HepG2 (cell line): ENCODE data around the gene FLYWCH1. TPM values are rescaled to one million over a fixed set of nuclear protein-coding genes. Genes with fewer than 3 reads are reported as not detected.

Experiments used
- CENPX ChIP-seq: sonication (generic); formaldehyde crosslinking; IDR thresholded peaks from 2 replicates; pipeline ENCODE4 v1.9.0; 2021; ENCODE audit warnings: mild to moderate bottlenecking, missing genetic modification reagents, moderate library complexity
- ESRRA ChIP-seq: sonication (generic); formaldehyde crosslinking; IDR thresholded peaks from 2 replicates; pipeline ENCODE4 v1.5.1; 2020; ENCODE audit warnings: mild to moderate bottlenecking, low read depth, missing genetic modification reagents
- HIVEP1 ChIP-seq: sonication (generic); formaldehyde crosslinking; IDR thresholded peaks from 2 replicates; pipeline ENCODE4 v1.4.0; 2020; ENCODE audit warnings: mild to moderate bottlenecking, missing genetic modification reagents
- HMG20B ChIP-seq: conservative IDR thresholded peaks from 2 replicates; pipeline ENCODE4 v1.6.1; 2016; ENCODE audit warnings: missing genetic modification reagents, missing compliant biosample characterization
- HNRNPL ChIP-seq: fragments of 200-400 bp; formaldehyde crosslinking; IDR thresholded peaks from 2 replicates; pipeline ENCODE4 v1.6.1; 2017; ENCODE audit warnings: mild to moderate bottlenecking, low read depth, low read length
- NCOA5 ChIP-seq: sonication (generic); formaldehyde crosslinking; IDR thresholded peaks from 2 replicates; pipeline ENCODE4 v1.4.0; 2020; ENCODE audit warnings: missing genetic modification reagents
- POLR2G ChIP-seq: fragments of 200-400 bp; formaldehyde crosslinking; IDR thresholded peaks from 2 replicates; pipeline ENCODE4 v1.6.1; 2018; ENCODE audit warnings: mild to moderate bottlenecking, low read depth, low read length, moderate library complexity
- TOE1 ChIP-seq: sonication (generic); formaldehyde crosslinking; IDR thresholded peaks from 2 replicates; pipeline ENCODE4 v1.4.0; 2020; ENCODE audit warnings: mild to moderate bottlenecking, missing genetic modification reagents
- ZBTB7B ChIP-seq: sonication (generic); formaldehyde crosslinking; IDR thresholded peaks from 2 replicates; pipeline ENCODE4 v1.4.0; 2020; ENCODE audit warnings: missing genetic modification reagents
- ZKSCAN8 ChIP-seq: IDR thresholded peaks from 2 replicates; pipeline ENCODE4 v1.6.1; 2016; ENCODE audit warnings: borderline replicate concordance, missing genetic modification reagents, missing compliant biosample characterization
- ZNF329 ChIP-seq: sonication (generic); formaldehyde crosslinking; IDR thresholded peaks from 2 replicates; pipeline ENCODE4 v1.9.0; 2021; ENCODE audit warnings: low read depth, mild to moderate bottlenecking, missing genetic modification reagents
- ZNF44 ChIP-seq: sonication (generic); formaldehyde crosslinking; IDR thresholded peaks from 2 replicates; pipeline ENCODE4 v1.5.1; 2020; ENCODE audit warnings: mild to moderate bottlenecking, missing genetic modification reagents
- ZNF496 ChIP-seq: sonication (generic); formaldehyde crosslinking; IDR thresholded peaks from 2 replicates; pipeline ENCODE4 v1.8.1; 2023; ENCODE audit warnings: mild to moderate bottlenecking, moderate library complexity, missing genetic modification reagents; ENCODE audit not compliant: insufficient replicate concordance
- ZNF563 ChIP-seq: sonication (generic); formaldehyde crosslinking; IDR thresholded peaks from 2 replicates; pipeline ENCODE4 v1.8.0; 2022; ENCODE audit warnings: mild to moderate bottlenecking, moderate library complexity, missing genetic modification reagents
- polyA plus RNA-seq, 8 experiments: library from polyadenylated mRNA; depleted of rRNA in 3 of 8; stranded (reverse) in 7 of 8; unstranded in 1 of 8; fragments of >200 nt; fragmentation: Illumina TruSeq in 4 of 8; extraction: Trizol in 4 of 8; gene quantifications; 2 replicates each; pipeline versions ENCODE4 v1.2.1 to v1.2.3, GENCODE V29; 2011 to 2016; ENCODE audit warnings: low read depth in 4 of 8, missing spikeins in 1 of 8, mixed read lengths in 1 of 8; ENCODE audit not compliant: insufficient read depth in 1 of 8
- total RNA-seq, 5 experiments: library from RNA; depleted of rRNA; stranded (reverse); fragments of >200 nt; fragmentation: Illumina TruSeq; extraction: Trizol; gene quantifications; 2 replicates each; pipeline ENCODE4 v1.2.3, GENCODE V29; 2016; ENCODE audit warnings: low read depth in 1 of 5
- TF ChIP-seq, protein P1 (sequence below): sonication (generic); formaldehyde crosslinking; IDR thresholded peaks from 2 replicates; pipeline ENCODE4 v1.5.0; 2020; ENCODE audit warnings: missing genetic modification reagents, mild to moderate bottlenecking, borderline replicate concordance
- TF ChIP-seq, protein P2 (sequence below): sonication (generic); formaldehyde crosslinking; conservative IDR thresholded peaks from 2 replicates; pipeline ENCODE4 v1.8.1; 2023; ENCODE audit warnings: missing genetic modification reagents
- TF ChIP-seq, protein P3 (sequence below): sonication (generic); formaldehyde crosslinking; IDR thresholded peaks from 2 replicates; pipeline ENCODE4 v1.4.0; 2020; ENCODE audit warnings: mild to moderate bottlenecking, missing genetic modification reagents, borderline replicate concordance
- TF ChIP-seq, protein P4 (sequence below), 2 experiments: sonication (generic) in 1 of 2; formaldehyde crosslinking in 1 of 2; IDR thresholded peaks; 2 replicates each; pipeline versions ENCODE4 v1.4.0 to v1.6.1; 2016 to 2020; ENCODE audit warnings: borderline replicate concordance in 1 of 2, low read depth in 1 of 2, mild to moderate bottlenecking in 1 of 2, missing genetic modification reagents in 1 of 2
- TF ChIP-seq, protein P5 (sequence below): sonication (generic); formaldehyde crosslinking; IDR thresholded peaks from 2 replicates; pipeline ENCODE4 v1.4.0; 2020; ENCODE audit warnings: missing genetic modification reagents

Gene FLYWCH1
- total and polyA plus RNA-seq, 2 of the 13 experiments (the other 11 are each of a cell fraction or from before 2014, with no cell fraction given), result 7.3 to 12.4 TPM

DNA sequence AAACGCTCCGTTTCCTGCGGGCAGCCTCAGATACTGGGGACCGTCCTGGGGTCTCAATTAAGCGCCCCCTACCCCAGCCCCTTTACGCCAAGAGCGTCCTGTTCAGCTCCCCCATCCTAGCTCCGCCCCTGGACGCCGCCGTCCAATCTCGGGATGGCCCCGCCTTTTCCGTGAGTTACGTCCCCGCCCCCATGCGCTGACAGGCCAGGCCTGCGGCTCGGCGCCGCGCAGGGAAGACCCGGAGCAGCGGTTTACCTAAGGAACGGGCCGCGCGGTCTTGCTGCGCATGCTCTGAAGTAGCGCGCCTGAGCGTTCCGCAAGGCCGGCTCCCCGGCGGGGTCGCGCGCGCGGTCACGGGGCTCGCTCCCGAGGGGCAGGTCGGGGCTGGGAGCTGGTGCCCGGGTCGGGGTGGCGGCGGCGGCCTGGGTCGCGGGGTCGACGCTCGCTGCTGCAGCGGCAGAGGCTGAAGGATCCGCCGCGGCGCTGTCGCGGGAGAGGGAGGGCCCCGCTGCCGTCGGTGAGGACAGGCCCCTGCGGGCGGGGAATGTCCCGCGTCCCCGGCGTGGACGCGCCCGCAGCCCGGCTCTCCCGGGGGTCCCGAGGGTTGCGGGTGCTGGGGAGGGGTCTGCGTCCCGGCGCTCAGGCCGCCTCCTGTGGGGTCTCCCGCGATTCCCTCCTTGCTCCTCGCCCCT is at the start of gene FLYWCH1 (continued):
- no peak for TF ChIP-seq ZKSCAN8 (CRISPR knock-in tag)
- TF ChIP-seq ZNF329 (CRISPR knock-in tag), result no peak
- no peak for TF ChIP-seq NCOA5 (CRISPR knock-in tag)
- TF ChIP-seq, protein P1, sequence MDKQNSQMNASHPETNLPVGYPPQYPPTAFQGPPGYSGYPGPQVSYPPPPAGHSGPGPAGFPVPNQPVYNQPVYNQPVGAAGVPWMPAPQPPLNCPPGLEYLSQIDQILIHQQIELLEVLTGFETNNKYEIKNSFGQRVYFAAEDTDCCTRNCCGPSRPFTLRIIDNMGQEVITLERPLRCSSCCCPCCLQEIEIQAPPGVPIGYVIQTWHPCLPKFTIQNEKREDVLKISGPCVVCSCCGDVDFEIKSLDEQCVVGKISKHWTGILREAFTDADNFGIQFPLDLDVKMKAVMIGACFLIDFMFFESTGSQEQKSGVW, result no peak
- no peak for TF ChIP-seq ZNF496 (CRISPR knock-in tag)
- TF ChIP-seq ZBTB7B (CRISPR knock-in tag), result no peak; the same call in 1 of the 2 replicates
- no peak for TF ChIP-seq TOE1
- TF ChIP-seq ESRRA (CRISPR knock-in tag), result no peak
- no peak for TF ChIP-seq HNRNPL
- TF ChIP-seq, protein P2, sequence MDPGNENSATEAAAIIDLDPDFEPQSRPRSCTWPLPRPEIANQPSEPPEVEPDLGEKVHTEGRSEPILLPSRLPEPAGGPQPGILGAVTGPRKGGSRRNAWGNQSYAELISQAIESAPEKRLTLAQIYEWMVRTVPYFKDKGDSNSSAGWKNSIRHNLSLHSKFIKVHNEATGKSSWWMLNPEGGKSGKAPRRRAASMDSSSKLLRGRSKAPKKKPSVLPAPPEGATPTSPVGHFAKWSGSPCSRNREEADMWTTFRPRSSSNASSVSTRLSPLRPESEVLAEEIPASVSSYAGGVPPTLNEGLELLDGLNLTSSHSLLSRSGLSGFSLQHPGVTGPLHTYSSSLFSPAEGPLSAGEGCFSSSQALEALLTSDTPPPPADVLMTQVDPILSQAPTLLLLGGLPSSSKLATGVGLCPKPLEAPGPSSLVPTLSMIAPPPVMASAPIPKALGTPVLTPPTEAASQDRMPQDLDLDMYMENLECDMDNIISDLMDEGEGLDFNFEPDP (CRISPR knock-in tag), result no peak
- no peak for TF ChIP-seq ZNF44 (CRISPR knock-in tag)
- TF ChIP-seq, protein P3, sequence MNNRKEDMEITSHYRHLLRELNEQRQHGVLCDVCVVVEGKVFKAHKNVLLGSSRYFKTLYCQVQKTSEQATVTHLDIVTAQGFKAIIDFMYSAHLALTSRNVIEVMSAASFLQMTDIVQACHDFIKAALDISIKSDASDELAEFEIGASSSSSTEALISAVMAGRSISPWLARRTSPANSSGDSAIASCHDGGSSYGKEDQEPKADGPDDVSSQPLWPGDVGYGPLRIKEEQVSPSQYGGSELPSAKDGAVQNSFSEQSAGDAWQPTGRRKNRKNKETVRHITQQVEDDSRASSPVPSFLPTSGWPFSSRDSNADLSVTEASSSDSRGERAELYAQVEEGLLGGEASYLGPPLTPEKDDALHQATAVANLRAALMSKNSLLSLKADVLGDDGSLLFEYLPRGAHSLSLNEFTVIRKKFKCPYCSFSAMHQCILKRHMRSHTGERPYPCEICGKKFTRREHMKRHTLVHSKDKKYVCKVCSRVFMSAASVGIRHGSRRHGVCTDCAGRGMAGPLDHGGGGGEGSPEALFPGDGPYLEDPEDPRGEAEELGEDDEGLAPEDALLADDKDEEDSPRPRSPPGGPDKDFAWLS (CRISPR knock-in tag), result no peak
- no peak for TF ChIP-seq HMG20B
- TF ChIP-seq POLR2G, result peak; percentile 64
- no peak for TF ChIP-seq CENPX (CRISPR knock-in tag)
- TF ChIP-seq, protein P4, sequence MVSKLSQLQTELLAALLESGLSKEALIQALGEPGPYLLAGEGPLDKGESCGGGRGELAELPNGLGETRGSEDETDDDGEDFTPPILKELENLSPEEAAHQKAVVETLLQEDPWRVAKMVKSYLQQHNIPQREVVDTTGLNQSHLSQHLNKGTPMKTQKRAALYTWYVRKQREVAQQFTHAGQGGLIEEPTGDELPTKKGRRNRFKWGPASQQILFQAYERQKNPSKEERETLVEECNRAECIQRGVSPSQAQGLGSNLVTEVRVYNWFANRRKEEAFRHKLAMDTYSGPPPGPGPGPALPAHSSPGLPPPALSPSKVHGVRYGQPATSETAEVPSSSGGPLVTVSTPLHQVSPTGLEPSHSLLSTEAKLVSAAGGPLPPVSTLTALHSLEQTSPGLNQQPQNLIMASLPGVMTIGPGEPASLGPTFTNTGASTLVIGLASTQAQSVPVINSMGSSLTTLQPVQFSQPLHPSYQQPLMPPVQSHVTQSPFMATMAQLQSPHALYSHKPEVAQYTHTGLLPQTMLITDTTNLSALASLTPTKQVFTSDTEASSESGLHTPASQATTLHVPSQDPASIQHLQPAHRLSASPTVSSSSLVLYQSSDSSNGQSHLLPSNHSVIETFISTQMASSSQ (IDR thresholded peaks at IDR 0.05; ENCODE audit: low read depth), result no peak
- TF ChIP-seq, protein P4 (CRISPR knock-in tag; IDR thresholded peaks at IDR 0.05; ENCODE audit: borderline replicate concordance), result peak; percentile 62; the same call in 1 of the 2 replicates
- TF ChIP-seq, protein P5, sequence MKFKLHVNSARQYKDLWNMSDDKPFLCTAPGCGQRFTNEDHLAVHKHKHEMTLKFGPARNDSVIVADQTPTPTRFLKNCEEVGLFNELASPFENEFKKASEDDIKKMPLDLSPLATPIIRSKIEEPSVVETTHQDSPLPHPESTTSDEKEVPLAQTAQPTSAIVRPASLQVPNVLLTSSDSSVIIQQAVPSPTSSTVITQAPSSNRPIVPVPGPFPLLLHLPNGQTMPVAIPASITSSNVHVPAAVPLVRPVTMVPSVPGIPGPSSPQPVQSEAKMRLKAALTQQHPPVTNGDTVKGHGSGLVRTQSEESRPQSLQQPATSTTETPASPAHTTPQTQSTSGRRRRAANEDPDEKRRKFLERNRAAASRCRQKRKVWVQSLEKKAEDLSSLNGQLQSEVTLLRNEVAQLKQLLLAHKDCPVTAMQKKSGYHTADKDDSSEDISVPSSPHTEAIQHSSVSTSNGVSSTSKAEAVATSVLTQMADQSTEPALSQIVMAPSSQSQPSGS (CRISPR knock-in tag), result peak; percentile 48; the same call in 1 of the 2 replicates
- no peak for TF ChIP-seq HIVEP1
- peak; percentile 56; the same call in 1 of the 2 replicates for TF ChIP-seq ZNF563 (CRISPR knock-in tag)
